M059J (cell line): ENCODE results near the gene PARN. TPM values are rescaled to one million over a fixed set of nuclear protein-coding genes. Genes with fewer than 3 reads are reported as not detected.
A peak's percentile ranks its signal among the peaks of the same experiment; 100 is the strongest.

Experiments
- DNase-seq: peaks from one replicate; pipeline ENCODE4 v3.0.0-alpha.2; 2012; ENCODE audit warnings: low read depth
- total RNA-seq: library from RNA; depleted of rRNA; stranded (reverse); fragments of >200 nt; shearing (Covaris generic); gene quantifications from 2 replicates; pipeline ENCODE4 v1.2.3, GENCODE V29; 2014

The PARN gene
- total RNA-seq, 1 experiment from 2014 or later = 54.3 TPM

DNA sequence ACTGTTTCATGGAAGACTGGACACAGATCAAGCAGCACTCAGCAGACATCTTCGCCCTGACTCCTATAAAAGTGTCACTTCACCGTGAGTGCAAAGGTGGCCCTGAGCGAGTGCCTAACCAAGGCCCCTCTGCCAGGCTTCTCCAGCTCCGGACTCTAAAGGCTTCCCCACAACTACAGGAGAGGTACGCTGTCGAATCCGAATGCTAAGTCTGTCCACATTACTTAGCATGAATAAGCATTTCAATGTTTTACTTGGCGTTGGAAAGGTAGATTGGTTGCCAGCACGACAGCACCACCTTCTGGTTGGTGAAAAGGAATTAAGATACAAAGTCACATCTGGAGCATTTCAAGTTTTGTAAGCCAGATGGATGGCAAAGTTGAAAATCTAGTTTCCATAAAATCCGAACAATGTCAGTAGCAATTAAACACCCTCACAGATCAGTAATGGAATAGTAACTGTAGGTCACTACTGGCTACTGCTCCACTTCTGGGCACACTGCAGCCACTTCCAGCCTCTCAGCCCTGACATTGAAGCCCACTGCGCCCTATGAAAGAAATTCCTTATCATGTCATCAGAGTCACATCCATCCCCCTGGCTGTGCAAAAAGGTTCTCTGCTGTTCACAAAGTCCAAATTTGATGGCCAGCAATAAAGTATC lies 100.9 kb downstream of the PARN start:
- peak; percentile 85 for DNase-seq

DNA sequence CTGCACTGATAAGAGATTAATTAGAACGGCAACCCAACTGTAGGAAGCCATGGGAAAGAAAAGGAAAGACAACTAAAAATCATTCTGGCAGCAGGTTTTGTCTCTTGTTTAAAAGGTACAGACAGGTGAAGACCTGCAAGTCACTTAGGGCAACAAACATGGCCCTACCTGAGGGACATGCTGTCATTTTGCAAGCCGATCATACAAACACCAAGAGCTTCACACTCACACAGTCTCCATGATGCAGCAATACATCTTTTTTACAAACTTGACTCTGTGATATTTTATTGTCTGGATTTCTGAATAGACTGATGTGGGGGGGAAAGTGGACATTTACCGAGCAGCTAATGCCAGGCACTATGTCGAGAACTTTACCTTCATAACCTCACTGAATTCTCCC lies 101.8 kb downstream of the PARN start:
- no peak for DNase-seq

DNA sequence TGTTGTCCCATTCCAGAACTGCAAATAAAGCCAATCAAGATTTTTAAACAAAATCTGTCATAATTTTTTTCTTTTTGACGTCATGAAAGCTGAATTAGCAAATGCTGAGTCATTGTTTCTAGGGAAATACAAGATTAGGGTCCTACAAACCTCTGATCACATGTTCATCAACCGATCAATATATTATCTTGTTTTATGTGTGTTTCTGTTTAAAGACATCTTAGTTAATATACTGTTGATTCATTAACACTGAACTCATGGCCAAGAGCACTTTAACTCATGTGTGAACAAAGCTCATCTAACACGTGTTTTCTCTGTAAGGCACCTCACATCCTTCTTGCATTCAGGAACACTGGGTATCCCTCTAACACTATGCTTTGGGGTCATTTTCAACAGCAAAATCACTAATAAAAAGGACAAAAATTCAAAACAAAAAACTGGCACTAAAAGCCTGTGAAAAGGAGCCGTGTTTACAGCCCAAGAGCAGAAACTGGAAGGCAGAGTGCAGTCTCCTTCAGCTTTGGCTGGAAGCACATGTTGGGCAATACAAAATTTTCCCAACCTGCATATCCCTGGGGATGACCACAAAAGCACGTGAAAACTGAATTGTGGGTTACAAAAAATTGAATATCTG lies 102.5 kb downstream of the PARN start:
- no peak for DNase-seq

- no peak for DNase-seq
Observed at GRCh38 chr16:14525596-14525995, 104.5 kb downstream of the PARN start.

GRCh38 chr16:14524979-14525378 lies 105.1 kb downstream of the PARN start:
- DNase-seq = no peak

- DNase-seq = no peak
Observed at GRCh38 chr16:14523632-14524031, 106.4 kb downstream of the PARN start.

GRCh38 chr16:14522671-14523070 lies 107.4 kb downstream of the PARN start:
- DNase-seq = no peak

DNA sequence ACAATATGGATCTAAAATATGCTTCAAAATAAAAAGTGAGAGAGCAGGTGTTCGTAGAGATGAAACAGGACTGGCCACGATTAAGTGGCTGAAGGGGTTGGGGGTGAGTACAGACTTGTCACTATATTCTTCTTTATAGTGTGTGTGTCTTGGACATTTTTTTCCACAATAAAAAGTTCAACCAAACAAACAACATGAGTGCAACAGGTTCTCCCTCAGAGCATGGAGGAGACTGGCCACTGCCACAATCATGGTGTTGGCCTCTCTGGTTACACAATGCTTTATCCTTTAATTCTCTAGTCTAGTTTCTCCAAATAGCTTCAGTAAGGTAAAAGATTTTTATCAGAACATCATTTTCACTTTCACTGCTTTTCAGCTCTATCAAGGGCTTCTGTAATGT lies 109.3 kb downstream of the PARN start:
- DNase-seq = no peak

DNA sequence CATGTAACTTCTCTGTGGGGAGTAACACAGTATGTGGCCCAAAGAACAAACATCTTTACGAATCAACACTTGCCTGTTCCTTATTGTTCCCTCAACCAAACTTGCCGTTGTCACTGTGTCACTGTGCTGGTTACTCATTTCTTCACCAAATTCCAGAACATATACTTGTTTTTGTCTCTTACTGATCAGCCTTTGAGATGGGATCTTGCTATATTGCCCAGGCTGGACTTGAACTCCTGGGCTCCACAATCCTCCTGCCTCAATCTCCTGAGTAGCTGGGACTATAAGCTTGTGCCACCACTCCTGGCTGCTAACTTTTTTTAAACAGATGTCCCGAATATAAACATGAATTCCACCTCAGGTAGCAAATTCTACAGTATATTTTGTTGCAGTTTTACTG lies 115.1 kb downstream of the PARN start:
- no peak for DNase-seq

GRCh38 chr16:14513389-14514107 lies 116.5 kb downstream of the PARN start:
- DNase-seq = no peak

DNA sequence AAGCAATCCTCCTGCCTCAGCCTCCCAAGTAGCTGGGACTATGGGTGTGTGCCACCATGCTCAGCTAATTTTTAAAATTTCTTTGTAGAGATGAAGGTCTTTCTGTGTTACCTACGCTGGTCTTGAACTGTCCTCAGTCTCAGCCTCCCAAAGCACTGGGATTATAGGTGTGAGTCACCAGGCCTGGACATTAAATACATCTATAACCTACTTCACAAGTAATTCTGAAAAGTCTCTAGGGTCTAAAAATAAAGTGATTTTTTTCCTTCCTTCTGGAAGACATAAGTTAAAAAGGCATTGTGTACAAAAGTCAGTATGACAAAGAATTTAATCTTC lies 118.3 kb downstream of the PARN start:
- peak; percentile 44 for DNase-seq

DNA sequence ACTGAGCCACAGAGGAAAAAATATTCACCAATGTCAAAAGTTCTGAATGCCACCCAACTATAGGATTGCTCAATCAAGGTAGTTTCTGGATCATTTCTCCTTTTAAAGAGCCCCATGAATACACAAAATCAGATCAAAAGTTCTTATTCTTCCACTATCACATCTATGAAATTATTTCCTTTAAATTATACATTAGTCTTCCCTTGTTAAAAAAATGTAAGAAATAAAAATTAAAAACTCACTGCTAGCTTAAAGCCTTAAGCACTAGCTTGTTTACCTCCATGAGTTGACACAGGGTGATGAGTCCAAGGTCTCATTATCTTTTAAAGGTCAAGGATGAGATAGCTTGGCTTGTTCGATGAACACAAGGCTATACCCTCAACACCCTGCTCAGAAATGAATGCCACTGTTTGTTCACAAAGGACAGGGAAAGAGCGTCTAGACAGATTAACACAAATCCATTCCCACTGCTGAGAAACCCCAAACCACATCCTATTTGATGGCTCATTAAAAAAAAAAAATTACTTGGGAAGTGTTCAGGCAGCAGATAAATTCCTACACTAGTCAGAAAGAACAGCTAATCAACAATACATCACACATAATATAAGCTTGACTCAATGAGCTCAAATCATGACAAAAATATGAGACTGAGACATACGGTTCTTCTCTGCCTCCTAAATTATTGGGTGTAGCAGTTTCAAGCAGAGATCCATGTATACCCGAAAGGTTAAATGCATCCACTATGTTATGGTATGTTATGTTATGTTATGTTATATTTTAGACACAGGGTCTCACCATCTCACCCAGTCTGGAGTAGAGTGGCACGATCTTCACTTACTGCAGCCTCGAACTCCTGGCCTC lies 118.9 kb downstream of the PARN start:
- peak; percentile 90 for DNase-seq

GRCh38 chr16:14510581-14510938 lies 119.5 kb downstream of the PARN start:
- no peak for DNase-seq

DNA sequence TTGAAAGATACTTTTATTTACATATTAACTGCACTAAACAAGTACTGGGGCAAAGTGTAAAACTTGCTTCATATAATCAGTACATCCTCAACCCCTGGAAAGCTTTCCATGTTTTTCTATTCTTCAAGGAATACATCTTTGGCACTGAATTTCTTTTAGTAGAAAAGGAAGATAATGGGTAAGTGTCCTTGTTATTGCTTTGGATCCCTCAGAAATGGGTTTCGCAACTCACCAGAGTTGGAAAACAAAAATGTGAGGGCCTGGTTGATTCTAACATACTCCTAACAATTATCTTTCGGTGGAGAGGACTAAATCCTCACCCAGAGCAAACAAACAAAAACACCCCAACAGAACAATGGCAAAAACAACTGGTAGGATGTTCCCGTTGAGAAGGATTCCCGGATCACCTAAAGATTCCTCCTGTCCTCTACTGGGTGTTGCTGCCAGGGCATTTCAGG lies 120.4 kb downstream of the PARN start:
- no peak for DNase-seq

GRCh38 chr16:14509055-14509454 lies 121.0 kb downstream of the PARN start:
- DNase-seq = peak; percentile 72

DNA sequence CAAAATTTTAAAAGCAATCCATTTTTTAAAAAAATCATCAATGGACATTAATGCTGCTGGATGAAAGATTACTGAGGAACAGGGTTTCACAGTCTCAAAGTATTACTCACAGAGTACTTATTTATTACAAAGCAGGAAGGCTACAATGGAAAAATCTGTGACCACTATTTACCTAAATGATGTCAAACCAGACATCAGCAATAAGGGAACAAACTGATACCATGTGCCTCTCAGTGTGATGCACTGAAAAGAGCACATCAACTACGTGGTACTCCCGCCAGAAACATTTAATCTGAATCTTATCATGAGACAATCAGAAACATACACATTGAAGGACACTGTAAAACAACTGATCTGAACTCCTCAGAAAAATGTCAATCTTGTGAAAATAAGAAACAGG lies 124.2 kb downstream of the PARN start:
- DNase-seq = peak; percentile 49

DNA sequence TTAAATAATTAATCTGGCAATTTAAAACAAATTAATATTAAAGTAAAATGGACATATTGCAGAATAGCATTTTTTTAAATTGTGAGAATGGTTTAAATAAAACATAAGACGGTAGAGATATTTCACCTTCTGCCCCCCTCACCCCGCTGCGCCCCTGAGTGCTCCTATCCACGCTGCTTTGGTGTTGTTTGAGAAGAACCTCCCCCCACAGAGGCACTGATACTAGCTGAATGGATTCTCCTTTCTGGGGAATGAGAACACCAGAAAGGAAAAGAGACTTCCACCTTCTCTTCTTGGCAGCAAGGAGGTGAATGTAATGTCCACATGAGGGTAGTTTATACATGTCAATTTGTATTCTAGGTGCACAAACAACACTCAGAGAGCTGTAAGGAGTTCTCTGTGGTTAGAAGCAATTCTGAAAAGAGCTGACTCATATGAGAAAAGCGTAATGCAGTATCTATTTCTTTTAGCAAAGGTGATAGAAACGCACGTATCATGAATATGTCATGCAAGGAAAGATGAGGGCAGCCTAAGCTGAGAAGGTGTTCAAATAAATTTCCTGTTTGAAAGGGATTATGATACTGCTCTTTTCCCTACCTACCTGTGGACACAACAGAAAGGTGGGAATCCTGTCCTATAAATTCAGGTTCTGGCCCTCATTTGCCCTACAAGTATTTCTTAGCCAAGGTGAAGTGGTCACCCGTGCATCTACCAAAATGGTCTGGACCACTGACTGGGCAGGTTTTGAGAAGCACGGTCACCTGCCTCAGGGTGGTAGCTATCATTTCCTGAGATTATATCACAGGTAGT lies 126.9 kb downstream of the PARN start:
- DNase-seq = peak; percentile 88

DNA sequence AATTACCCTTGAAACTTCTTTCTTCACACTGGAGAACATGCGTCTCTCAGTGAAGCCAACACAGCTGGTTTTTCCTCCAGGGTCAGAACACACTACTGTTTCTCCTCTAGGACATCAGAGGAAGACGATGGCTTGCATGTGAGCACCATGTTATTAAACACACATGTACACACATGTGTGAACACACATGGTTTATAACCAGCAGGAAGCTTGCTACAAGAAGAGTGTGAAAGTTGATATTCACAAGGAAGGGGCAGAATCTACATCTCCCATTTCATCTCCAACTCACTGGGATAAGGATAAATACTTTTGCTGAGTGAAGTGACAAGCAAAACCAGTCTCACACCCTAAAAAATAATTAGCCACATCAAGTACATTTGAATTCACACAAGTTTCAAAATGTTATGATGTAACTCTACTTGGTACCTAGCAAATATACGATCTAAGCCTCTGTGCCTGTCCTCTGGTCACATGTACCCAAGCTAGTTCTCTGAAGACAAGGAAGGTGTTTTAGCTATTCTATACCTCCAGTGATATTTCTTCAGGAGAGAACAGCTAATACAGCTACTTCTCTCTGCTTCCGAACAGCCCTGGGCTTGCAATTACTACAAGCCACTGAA lies 127.7 kb downstream of the PARN start:
- DNase-seq = no peak

DNA sequence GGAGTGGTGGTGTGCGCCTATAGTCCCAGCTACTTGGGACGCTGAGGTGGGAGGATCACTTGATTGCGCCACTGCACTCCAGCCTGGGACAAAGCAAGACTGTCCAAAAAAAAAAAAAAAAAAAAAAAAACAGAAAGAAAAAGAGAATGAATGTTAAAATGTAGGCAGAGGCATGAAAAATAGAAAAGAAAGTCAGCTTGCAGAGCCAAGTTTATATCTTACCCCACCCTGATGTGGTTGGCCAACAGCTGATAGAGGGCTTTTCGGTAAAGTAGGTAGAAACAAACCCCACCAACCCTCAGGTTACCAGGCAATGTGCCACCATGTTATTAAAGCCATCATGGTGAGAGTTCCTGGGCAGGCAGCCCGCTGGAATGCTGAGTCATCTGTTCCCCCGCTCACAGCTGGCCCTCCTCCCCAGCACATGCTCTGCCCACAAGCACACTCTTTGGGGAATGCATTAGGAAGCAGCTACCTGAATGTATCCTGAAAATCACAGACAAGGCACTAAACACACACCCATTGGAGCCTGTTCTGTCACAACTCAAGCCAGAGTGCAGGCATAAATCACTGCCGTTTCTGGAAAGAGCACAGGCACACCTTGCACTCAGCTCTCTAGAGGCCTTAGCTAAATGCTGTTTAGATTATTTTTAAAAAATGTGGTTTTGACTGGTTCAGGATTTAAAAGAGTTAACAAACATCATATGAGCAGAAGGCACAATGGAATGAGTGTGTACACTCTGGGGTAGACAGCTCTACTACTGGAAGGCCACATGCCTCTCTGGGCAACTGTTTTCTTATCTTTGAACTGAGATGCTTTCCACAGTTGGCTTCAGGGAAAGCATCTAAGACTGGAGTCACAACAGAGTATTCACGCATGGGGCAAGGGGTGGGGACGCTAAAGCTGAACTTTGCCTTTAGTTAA lies 128.5 kb downstream of the PARN start:
- DNase-seq = peak; percentile 98

DNA sequence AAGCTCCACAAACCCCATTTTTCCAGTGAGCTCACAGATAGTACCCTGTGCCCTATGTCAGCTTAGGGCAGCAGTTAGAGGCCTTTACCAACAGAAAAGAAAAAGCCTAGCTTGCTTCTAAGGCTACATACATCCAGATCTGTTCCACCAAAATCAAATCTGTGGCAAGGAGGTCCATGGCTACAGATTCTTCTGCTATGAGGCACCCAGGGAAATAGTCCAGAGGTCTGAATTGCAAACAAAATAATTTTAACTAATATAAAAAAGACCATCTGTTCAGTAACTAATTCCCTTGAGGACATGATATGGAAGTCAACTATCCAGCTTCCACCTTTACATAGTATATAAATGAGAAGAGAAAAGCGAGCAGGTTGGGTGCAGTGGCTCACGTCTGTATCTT lies 129.3 kb downstream of the PARN start:
- no peak for DNase-seq
